GM12891 (cell line): Measurements from ENCODE around the gene ACY1.

ENCODE experiments used
- POLR2A ChIP-seq: IDR thresholded peaks from 2 replicates; pipeline ENCODE4 v1.6.1; 2011; ENCODE audit warnings: low read depth, low read length, control low read depth
- POLR2AphosphoS5 ChIP-seq: IDR thresholded peaks from 2 replicates; pipeline ENCODE4 v1.6.1; 2011; ENCODE audit warnings: low read depth, low read length, control low read depth
- POU2F2 ChIP-seq: IDR thresholded peaks from 2 replicates; pipeline ENCODE4 v1.6.1; 2011; ENCODE audit warnings: low read depth, mild to moderate bottlenecking, control low read depth, low read length, moderate library complexity
- SPI1 ChIP-seq: IDR thresholded peaks from 2 replicates; pipeline ENCODE4 v1.6.1; 2011; ENCODE audit warnings: low read depth, low read length, control low read depth
- TAF1 ChIP-seq: IDR thresholded peaks from 2 replicates; pipeline ENCODE4 v1.6.1; 2011; ENCODE audit warnings: low read depth, low read length, control low read depth

GRCh38 chr3:51957520-51958205, 25.7 kb upstream of the ACY1 start:
- TF ChIP-seq POLR2A (no peak), SPI1 (no peak), POLR2AphosphoS5 (no peak), TAF1 (no peak), POU2F2 (no peak)
